Caco-2 (cell line): ENCODE data around the gene PCK2. TPM values are rescaled to one million over a fixed set of nuclear protein-coding genes. Genes with fewer than 3 reads are reported as not detected.

Experiments
- BruUV-seq: library from RNA; stranded (reverse); fragments of 400-500 nt; replicated peaks from 2 replicates; lab custom pipeline; 2021; lab: Mats Ljungman, UMichigan
- CTCF ChIA-PET: fragments of 300-600 bp; sonication (Branson Sonifier 250); formaldehyde crosslinking; loops from one replicate; lab custom pipeline; 2022; ENCODE audit warnings: antibody characterized with exemption; lab: Charles Lee
- POLR2A ChIA-PET: fragments of 300-600 bp; sonication (Branson Sonifier 250); formaldehyde crosslinking; loops from one replicate; lab custom pipeline; 2022; ENCODE audit warnings: antibody characterized with exemption; lab: Charles Lee
- DNase-seq, 2 experiments: peaks; one replicate each; pipeline versions ENCODE4 v3.0.0 to v3.0.0-alpha.2; 2020 to 2022
- H3K27me3 ChIP-seq: replicated peaks from 2 replicates; pipeline ENCODE4 v1.6.0; 2011; ENCODE audit warnings: low read length; ENCODE audit not compliant: control insufficient read depth, insufficient read depth
- H3K36me3 ChIP-seq: 2 replicates; pipeline ENCODE4 v1.5.1; 2011; ENCODE audit warnings: low read length; ENCODE audit not compliant: control insufficient read depth, insufficient read depth
- H3K4me1 ChIP-seq: fragments of 250-450 bp; sonication (Bioruptor Pico); 2 replicates; pipeline ENCODE4 v1.5.1; 2020; ENCODE audit warnings: mild to moderate bottlenecking
- H3K4me3 ChIP-seq: 2 replicates; pipeline ENCODE4 v1.5.1; 2011; ENCODE audit warnings: low read depth, mild to moderate bottlenecking, control low read depth, low read length
- H3K9me3 ChIP-seq: fragments of 250-450 bp; sonication (Bioruptor Pico); 2 replicates; pipeline ENCODE4 v1.5.1; 2020; ENCODE audit warnings: mild to moderate bottlenecking, moderate library complexity
- H3K27ac Mint-ChIP-seq: one replicate; pipeline ENCODE4 v1.8.0; 2022; ENCODE audit warnings: mixed read lengths; ENCODE audit not compliant: unreplicated experiment
- H3K27me3 Mint-ChIP-seq: one replicate; pipeline ENCODE4 v1.8.0; 2022; ENCODE audit warnings: mixed read lengths; ENCODE audit not compliant: insufficient read depth, unreplicated experiment
- H3K36me3 Mint-ChIP-seq: one replicate; pipeline ENCODE4 v1.8.0; 2022; ENCODE audit warnings: mild to moderate bottlenecking, mixed read lengths; ENCODE audit not compliant: insufficient read depth, unreplicated experiment
- H3K4me1 Mint-ChIP-seq: one replicate; pipeline ENCODE4 v1.8.0; 2022; ENCODE audit warnings: low read depth, mixed read lengths; ENCODE audit not compliant: unreplicated experiment
- H3K4me3 Mint-ChIP-seq: one replicate; pipeline ENCODE4 v1.8.0; 2022; ENCODE audit warnings: mild to moderate bottlenecking, moderate library complexity, mixed read lengths; ENCODE audit not compliant: unreplicated experiment
- H3K9me3 Mint-ChIP-seq: one replicate; pipeline ENCODE4 v1.8.0; 2022; ENCODE audit warnings: mixed read lengths; ENCODE audit not compliant: unreplicated experiment
- intact Hi-C: fragments of 100-400 bp; cut with micrococcal nuclease; formaldehyde crosslinking; loops from one replicate; pipeline ENCODE4 v1.10.0; 2022; ENCODE audit not compliant: unreplicated experiment
- total RNA-seq: library from RNA; stranded (reverse); gene quantifications from 2 replicates; pipeline ENCODE4 v1.2.3, GENCODE V29; 2022
- TF ChIP-seq, protein P1 (sequence below), 2 experiments: fragments of 200-600 bp in 1 of 2; IDR thresholded peaks; 1 replicate in 1 of 2; 2 replicates in 1 of 2; pipeline versions ENCODE4 v1.5.1 to v1.8.0; 2011 to 2022; ENCODE audit warnings: antibody characterized with exemption in 1 of 2, control low read depth in 1 of 2, inconsistent platforms in 1 of 2, low read depth in 1 of 2, low read length in 1 of 2, mild to moderate bottlenecking in 1 of 2, moderate library complexity in 1 of 2; ENCODE audit not compliant: insufficient read depth in 1 of 2, severe bottlenecking in 1 of 2, unreplicated experiment in 1 of 2

PCK2 gene
- total RNA-seq, 1 experiment from 2014 or later = 146 TPM

- no TSS peak for BruUV-seq
- H3K4me3 ChIP-seq = no peak overlapping the region
- H3K27me3 ChIP-seq = no peaks in the 10 kb centered on the region
- Mint-ChIP-seq H3K4me3 (peak overlapping the region; percentile 92), H3K36me3 (peaks cover 46% of the 10 kb centered on the region), H3K9me3 (no peaks in the 10 kb centered on the region), H3K4me1 (peaks cover 18% of the 10 kb centered on the region), H3K27ac (no peak overlapping the region), H3K27me3 (no peaks in the 10 kb centered on the region)
- TF ChIP-seq, protein P1, sequence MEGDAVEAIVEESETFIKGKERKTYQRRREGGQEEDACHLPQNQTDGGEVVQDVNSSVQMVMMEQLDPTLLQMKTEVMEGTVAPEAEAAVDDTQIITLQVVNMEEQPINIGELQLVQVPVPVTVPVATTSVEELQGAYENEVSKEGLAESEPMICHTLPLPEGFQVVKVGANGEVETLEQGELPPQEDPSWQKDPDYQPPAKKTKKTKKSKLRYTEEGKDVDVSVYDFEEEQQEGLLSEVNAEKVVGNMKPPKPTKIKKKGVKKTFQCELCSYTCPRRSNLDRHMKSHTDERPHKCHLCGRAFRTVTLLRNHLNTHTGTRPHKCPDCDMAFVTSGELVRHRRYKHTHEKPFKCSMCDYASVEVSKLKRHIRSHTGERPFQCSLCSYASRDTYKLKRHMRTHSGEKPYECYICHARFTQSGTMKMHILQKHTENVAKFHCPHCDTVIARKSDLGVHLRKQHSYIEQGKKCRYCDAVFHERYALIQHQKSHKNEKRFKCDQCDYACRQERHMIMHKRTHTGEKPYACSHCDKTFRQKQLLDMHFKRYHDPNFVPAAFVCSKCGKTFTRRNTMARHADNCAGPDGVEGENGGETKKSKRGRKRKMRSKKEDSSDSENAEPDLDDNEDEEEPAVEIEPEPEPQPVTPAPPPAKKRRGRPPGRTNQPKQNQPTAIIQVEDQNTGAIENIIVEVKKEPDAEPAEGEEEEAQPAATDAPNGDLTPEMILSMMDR (IDR thresholded peaks at IDR 0.05; ENCODE audit: insufficient read depth in 1 of 2, low read depth in 1 of 2, low read length in 1 of 2, severe bottlenecking in 1 of 2, unreplicated experiment in 1 of 2) = no peak
- H3K4me1 ChIP-seq = peaks cover 6% of the 10 kb centered on the region
- H3K9me3 ChIP-seq = no peaks in the 10 kb centered on the region
- DNase-seq = no peak
- peaks cover 5% of the 10 kb centered on the region; the same call in 1 of the 2 replicates for H3K36me3 ChIP-seq
- intact Hi-C loops = no loop called here
- POLR2A ChIA-PET = interaction anchor here (2.7 to 2.8 kb wide), 2 partner anchors 9 to 31 kb away, joined by 21 to 46 read pairs; partner anchors contain the start of genes DCAF11, NRL and PSME1
- CTCF ChIA-PET = interaction anchor here (1.8 to 4.1 kb wide), 3 partner anchors 16 to 36 kb away, joined by 12 to 47 read pairs (median 17); partner anchors contain the start of genes DCAF11, IRF9 and NRL
These were observed 51.1 kb downstream of the PCK2 start for GRCh38 chr14:24145219-24145618.

- no peaks in the 10 kb centered on the region for H3K9me3 Mint-ChIP-seq
- peak overlapping the region; percentile 92 for H3K4me3 Mint-ChIP-seq
- TF ChIP-seq, protein P1 (IDR thresholded peaks at IDR 0.05; ENCODE audit: insufficient read depth in 1 of 2, low read depth in 1 of 2, low read length in 1 of 2, severe bottlenecking in 1 of 2, unreplicated experiment in 1 of 2) = no peak
- peak overlapping the region; percentile 95 for H3K4me3 ChIP-seq
- peaks cover 5% of the 10 kb centered on the region; the same call in 1 of the 2 replicates for H3K36me3 ChIP-seq
- no peaks in the 10 kb centered on the region for H3K9me3 ChIP-seq
- no peaks in the 10 kb centered on the region for H3K27me3 ChIP-seq
- peaks cover 18% of the 10 kb centered on the region for H3K4me1 Mint-ChIP-seq
- peak overlapping the region; percentile 65 for H3K27ac Mint-ChIP-seq
- no peak for DNase-seq
- H3K36me3 Mint-ChIP-seq = peaks cover 47% of the 10 kb centered on the region
- H3K4me1 ChIP-seq = peaks cover 6% of the 10 kb centered on the region
- CTCF ChIA-PET = interaction anchor here (1.0 to 4.1 kb wide), 7 partner anchors 10 to 186 kb away, joined by 4 to 47 read pairs (median 8); partner anchors contain the start of genes DCAF11, IRF9, NRL and PSME1
- BruUV-seq = TSS peak; percentile 55
- intact Hi-C loops = loop anchor here (1.0 kb wide), 2 partner anchors 31 to 42 kb away; partner anchors contain the start of gene IPO4
- POLR2A ChIA-PET = interaction anchor here (1.1 to 2.8 kb wide), 7 partner anchors 9 to 97 kb away, joined by 6 to 46 read pairs (median 14); partner anchors contain the start of genes CHMP4A, DCAF11, IRF9 and NRL
- no peaks in the 10 kb centered on the region for H3K27me3 Mint-ChIP-seq
These were observed 51.8 kb downstream of the PCK2 start for GRCh38 chr14:24145690-24146452.

GRCh38 chr14:24146453-24146977 is 52.4 kb downstream of the PCK2 start, which contains the start of gene PSME2:
TSS of gene PSME2 (minus strand) at chr14:24146610. CDS start at chr14:24146581, 29 bp downstream.
- intact Hi-C loops = loop anchor here (1.0 kb wide), 2 partner anchors 31 to 42 kb away; partner anchors contain the start of gene IPO4
- Histone ChIP-seq H3K36me3 (peaks cover 5% of the 10 kb centered on the region; the same call in 1 of the 2 replicates), H3K27me3 (no peaks in the 10 kb centered on the region), H3K9me3 (no peaks in the 10 kb centered on the region), H3K4me3 (peak within 1 kb of the TSS; percentile 95), H3K4me1 (peaks cover 6% of the 10 kb centered on the region)
- CTCF ChIA-PET = interaction anchor here (0.6 to 4.1 kb wide), 12 partner anchors 11 to 186 kb away, joined by 3 to 47 read pairs (median 6); partner anchors contain the start of genes CHMP4A, CIDEB, DCAF11 and IRF9
- Mint-ChIP-seq H3K4me1 (peaks cover 18% of the 10 kb centered on the region), H3K27ac (peak within 1 kb of the TSS; percentile 65), H3K9me3 (no peaks in the 10 kb centered on the region), H3K4me3 (peak within 1 kb of the TSS; percentile 92), H3K27me3 (no peaks in the 10 kb centered on the region), H3K36me3 (peaks cover 49% of the 10 kb centered on the region)
- TF ChIP-seq, protein P1 (IDR thresholded peaks at IDR 0.05; ENCODE audit: insufficient read depth in 1 of 2, low read depth in 1 of 2, low read length in 1 of 2, severe bottlenecking in 1 of 2, unreplicated experiment in 1 of 2) = no peak
- POLR2A ChIA-PET = interaction anchor here (0.8 to 2.8 kb wide), 10 partner anchors 10 to 96 kb away, joined by 4 to 46 read pairs (median 10); partner anchors contain the start of genes CHMP4A, DCAF11, IPO4 and IRF9
- DNase-seq = peak; percentile 98 to 99
- no TSS peak for BruUV-seq
